DMS79 (cell line): ENCODE measurements around the gene MRPL33.
A peak's percentile ranks its signal among the peaks of the same experiment; 100 is the strongest.

Experiments used
- DNase-seq: peaks from one replicate; lab custom pipeline; 2025; lab: John Stamatoyannopoulos, UW

Gene MRPL33

GRCh38 chr2:27809761-27810241 is 38.3 kb downstream of the MRPL33 start:
- no peak for DNase-seq

DNA sequence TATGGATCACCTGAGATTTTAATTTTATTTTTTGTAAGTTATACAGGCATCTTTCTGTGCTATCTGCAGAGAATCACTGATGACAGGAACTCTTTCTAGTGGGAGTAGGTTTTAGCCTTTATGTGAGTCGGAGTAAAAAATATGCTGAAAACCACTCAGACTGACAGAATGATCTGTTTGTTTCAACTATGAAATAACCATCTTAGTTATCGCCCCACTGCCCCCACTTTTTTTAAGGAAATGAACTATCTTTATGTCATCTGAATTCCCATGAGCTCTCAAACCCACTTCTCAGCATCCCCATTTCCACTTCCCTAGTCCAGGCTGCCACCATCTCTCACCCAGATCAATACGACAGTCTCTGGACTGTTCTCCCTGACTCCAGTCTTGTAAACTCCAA is 38.9 kb downstream of the MRPL33 start:
- no peak for DNase-seq

DNA sequence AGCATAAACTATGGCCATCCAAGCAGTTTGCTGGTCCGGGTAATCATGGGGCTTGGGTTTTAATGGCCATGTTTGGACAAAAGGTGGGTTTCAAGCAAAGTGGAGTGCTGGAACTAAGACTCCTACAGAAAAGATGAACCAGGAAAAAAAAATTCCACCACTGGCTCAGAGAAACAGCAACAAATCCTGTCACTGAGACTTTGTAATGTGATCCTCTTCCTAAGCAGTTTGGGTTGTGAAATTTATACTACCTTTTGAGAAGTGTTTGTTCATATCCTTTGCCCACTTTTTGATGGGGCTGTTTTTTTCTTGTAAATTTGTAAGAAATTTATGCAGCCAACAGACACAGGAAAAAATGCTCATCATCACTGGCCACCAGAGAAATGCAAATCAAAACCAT is 40.2 kb downstream of the MRPL33 start:
- DNase-seq = no peak

DNA sequence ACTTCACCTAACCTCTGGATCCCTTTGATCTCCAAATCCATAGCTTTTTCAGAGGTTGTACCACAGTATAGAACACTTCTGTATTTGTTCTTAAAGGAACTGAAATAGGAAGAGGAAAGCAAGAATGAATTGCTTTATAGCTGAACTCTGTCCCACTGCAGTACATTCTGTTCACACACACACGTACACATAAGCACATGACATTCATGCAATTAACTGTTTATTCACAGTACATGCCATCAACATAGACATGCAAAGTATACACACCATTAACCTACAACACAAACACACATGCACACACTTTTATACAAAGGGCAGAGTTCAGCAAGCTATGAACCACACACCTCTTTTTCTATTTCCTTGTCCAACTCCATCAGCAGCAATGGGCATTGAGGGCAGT is 43.2 kb downstream of the MRPL33 start:
- no peak for DNase-seq

DNA sequence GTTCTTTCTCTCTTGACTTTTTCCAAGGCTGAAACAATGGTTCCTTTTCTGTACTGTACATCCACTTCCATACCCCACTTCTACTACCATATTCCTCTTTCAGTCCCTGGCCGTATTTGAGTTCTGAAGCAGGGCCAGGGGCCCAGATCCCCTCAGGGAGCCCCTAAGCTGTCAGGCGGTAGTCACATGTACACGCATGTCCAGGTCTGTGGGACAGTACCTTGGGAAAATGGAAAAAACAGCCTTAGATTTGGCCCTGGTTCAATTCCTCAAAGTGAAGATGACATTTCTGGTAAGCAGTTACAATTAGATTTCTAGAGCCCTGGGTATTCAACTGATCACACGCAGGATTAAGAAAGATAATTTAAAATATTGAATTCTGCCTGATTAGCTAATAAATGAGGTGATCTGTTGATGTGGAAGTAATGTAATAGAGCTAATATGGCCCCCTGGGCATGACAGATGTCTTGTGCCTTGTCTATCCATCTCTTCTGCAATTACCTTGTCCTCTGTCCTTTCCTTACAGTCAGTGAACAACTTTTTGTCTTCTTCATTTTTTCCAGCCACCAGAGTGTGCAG is 44.4 kb downstream of the MRPL33 start:
- DNase-seq = no peak

- DNase-seq = no peak
These were observed 50.5 kb downstream of the MRPL33 start for GRCh38 chr2:27822049-27822448.

GRCh38 chr2:27823135-27823534 is 51.6 kb downstream of the MRPL33 start:
- no peak for DNase-seq

- DNase-seq = no peak
These were observed 52.0 kb downstream of the MRPL33 start for GRCh38 chr2:27823569-27823968.

- DNase-seq = no peak
These were observed 52.9 kb downstream of the MRPL33 start for GRCh38 chr2:27824401-27824800.

DNA sequence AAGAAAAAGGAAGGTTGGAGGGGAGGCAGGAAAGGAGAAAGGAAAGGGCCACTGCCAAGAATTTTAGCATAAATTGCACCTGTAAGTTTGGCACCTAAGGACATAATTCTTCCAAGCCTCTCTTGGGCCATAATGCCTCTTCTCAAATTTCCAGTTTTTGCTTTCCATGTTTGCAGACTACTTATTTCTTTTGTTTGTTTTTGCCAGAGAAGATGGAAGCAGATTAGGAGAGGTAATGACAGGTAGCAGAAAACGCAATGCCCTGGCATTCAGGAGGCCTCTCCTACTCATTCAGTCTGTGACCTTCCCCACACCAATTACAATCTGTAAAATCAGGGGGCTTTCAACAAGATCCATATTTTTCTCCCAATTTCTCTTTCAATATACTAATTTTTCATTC is 56.8 kb downstream of the MRPL33 start:
- peak; percentile 58 for DNase-seq
